Endometrium (tissue), 2 donors: ENCODE results near the gene DPT.

Experiments used
- FAIRE-seq: peaks from 2 replicates; lab custom pipeline; 2012; peaks lifted over from hg19 to GRCh38; lab: Jason Lieb, UNC
- donor health status: control.
- donor health status: control.

Gene DPT

DNA sequence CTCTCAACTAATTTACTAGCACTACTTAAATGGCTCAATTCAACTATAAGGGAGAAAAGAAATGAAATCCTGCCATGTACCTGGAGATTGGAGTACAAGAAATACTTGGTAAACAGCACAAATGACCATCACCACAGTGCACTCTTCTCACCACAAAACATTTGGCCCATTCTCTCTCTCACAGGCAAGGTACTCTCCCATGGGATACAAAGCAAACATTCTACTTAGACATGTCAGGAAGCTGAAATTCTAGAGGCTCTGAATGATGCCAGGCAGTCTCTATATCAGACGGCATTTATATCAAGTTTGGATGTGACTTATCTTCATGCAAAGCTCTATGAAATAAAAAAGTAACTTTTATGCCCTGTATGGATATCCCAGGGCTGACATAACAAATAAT lies 72.5 kb downstream of the DPT start:
- FAIRE-seq, result no peak

DNA sequence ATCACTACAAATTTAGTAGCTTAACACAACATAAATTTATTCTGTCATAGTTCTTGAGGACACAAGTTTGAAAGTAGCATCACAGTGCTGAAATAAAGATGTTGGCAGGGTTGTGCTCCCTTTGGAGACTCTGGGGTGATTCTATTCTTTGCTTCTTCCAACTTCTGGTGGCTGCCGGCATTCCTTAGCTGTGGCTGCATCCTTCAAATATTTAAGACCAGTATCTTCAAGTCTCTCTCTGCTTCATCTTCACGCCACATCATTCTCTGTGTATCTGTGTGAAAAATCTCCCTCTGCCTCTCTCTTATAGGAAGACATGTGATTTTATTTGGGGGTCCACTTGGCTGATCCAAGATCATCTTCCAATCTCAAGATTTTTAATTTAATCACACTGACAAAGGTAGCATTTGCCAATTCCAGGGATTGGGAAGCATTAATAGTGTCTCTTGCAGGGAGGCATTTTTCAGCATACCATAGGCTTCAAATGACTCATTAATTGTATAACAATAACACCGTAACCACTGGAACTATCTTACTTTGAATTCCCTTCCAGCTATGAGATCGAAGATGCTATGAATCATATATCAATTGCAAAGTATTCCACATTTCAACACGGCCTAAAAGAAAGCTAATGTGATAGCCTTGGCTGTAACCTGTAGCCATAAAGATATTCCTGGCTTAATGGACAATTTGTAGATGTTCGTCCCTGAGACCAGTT lies 74.6 kb downstream of the DPT start:
- FAIRE-seq, result no peak

DNA sequence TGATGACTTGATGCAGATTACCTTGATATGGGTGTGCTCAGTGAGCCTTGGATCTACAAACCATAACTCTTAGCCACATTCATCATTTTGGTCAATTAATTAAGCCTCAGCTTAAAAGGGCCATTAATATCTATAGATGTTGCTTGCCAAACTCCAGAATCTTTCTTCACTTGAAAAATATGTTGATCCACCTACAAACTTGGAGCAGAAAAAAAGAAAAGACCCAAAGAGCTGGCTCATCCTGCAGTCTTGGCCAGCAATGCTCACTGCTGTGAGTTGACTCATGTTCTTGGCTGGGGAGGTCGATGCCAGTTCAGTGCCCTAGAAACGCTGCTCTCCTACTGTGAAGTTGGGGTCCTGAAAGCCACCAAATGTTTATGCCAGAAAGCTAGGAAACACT lies 75.4 kb downstream of the DPT start:
- FAIRE-seq, result no peak

DNA sequence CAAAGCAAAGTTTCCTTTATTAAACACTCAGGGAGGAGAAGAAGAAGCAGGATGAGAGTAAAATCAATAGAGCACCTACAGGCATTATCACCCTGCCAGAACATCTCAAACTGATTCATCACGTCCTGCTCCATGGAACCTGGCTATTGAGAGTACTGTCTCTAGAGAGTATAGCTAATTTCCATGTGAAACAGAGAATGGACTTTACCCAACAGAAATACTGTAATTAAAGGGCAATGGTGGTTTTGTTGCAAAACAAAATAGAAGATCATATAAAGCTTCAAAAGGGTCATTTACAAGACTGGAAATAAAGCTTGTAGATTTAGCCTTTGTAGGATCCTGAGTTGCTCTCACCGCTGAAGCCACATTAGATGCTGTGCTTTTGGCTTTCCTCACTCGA lies 83.3 kb downstream of the DPT start:
- FAIRE-seq, result no peak
